Neural cell (in vitro differentiated cells): ENCODE measurements around the gene GLI3. TPM values are rescaled to one million over a fixed set of nuclear protein-coding genes. Genes with fewer than 3 reads are reported as not detected.
A peak's percentile ranks its signal among the peaks of the same experiment; 100 is the strongest.

Source experiments
- H2AFZ ChIP-seq: fragments of 200-600, 300-800 bp; sonication (generic), shearing (Covaris generic); 2 replicates; pipeline ENCODE4 v1.6.0; 2014; ENCODE audit warnings: low read depth, mild to moderate bottlenecking, antibody characterized with exemption, low read length, moderate library complexity
- H3F3A ChIP-seq: fragments of 200-600 bp; shearing (Covaris generic); 2 replicates; pipeline ENCODE4 v1.6.1; 2016; ENCODE audit warnings: mild to moderate bottlenecking, moderate library complexity, mixed read lengths, antibody characterized with exemption, low read length; ENCODE audit not compliant: insufficient read depth, poor library complexity, severe bottlenecking
- H3K27ac ChIP-seq: fragments of 200-600, 300-800 bp; sonication (generic), shearing (Covaris generic); 2 replicates; pipeline ENCODE4 v1.5.1; 2014; ENCODE audit warnings: mild to moderate bottlenecking, low read length, moderate library complexity
- H3K27me3 ChIP-seq: fragments of 300-800, 200-600 bp; sonication (generic), shearing (Covaris generic); 2 replicates; pipeline ENCODE4 v1.6.0; 2014; ENCODE audit warnings: mild to moderate bottlenecking, low read depth, low read length, moderate library complexity; ENCODE audit not compliant: insufficient read depth
- H3K36me3 ChIP-seq: fragments of 300-800, 200-600 bp; sonication (generic), shearing (Covaris generic); 2 replicates; pipeline ENCODE4 v1.5.1; 2014; ENCODE audit warnings: mild to moderate bottlenecking, antibody characterized with exemption, low read length, moderate library complexity; ENCODE audit not compliant: insufficient read depth
- H3K4me2 ChIP-seq: fragments of 300-800, 200-600 bp; sonication (generic), shearing (Covaris generic); 2 replicates; pipeline ENCODE4 v1.6.0; 2014; ENCODE audit warnings: mild to moderate bottlenecking, low read length
- H3K4me3 ChIP-seq: fragments of 300-800, 200-600 bp; sonication (generic), shearing (Covaris generic); 2 replicates; pipeline ENCODE4 v1.5.1; 2014; ENCODE audit warnings: mild to moderate bottlenecking, low read length, moderate library complexity
- H3K79me2 ChIP-seq: fragments of 200-600 bp; shearing (Covaris generic); replicated peaks from 2 replicates; pipeline ENCODE4 v1.6.0; 2014; ENCODE audit warnings: mild to moderate bottlenecking, low read length, moderate library complexity; ENCODE audit not compliant: insufficient read depth
- H3K9ac ChIP-seq: fragments of 300-800, 200-600 bp; sonication (generic), shearing (Covaris generic); 2 replicates; pipeline ENCODE4 v1.6.1; 2016; ENCODE audit warnings: mild to moderate bottlenecking, low read length, mixed read lengths
- H3K9me2 ChIP-seq: fragments of 200-600 bp; shearing (Covaris generic); 2 replicates; pipeline ENCODE4 v1.6.1; 2016; ENCODE audit warnings: mild to moderate bottlenecking, low read length, mixed read lengths; ENCODE audit not compliant: insufficient read depth
- H3K9me3 ChIP-seq: fragments of 200-600, 300-800 bp; sonication (generic), shearing (Covaris generic); 2 replicates; pipeline ENCODE4 v1.6.1; 2016; ENCODE audit warnings: mild to moderate bottlenecking, mixed run types, low read length, moderate library complexity, mixed read lengths
- H4K20me1 ChIP-seq: fragments of 200-600 bp; shearing (Covaris generic); 2 replicates; pipeline ENCODE4 v1.6.1; 2016; ENCODE audit warnings: mild to moderate bottlenecking, mixed run types; ENCODE audit not compliant: insufficient read depth
- EP300 ChIP-seq: fragments of 450-650 bp; conservative IDR thresholded peaks from 2 replicates; pipeline ENCODE4 v1.6.1; 2014; ENCODE audit warnings: antibody characterized with exemption, mild to moderate bottlenecking, moderate library complexity; ENCODE audit not compliant: poor library complexity, severe bottlenecking
- EZH2 ChIP-seq: fragments of 200-600, 300-800 bp; shearing (Covaris generic), sonication (generic); IDR thresholded peaks from 2 replicates; pipeline ENCODE4 v1.6.1; 2014; ENCODE audit warnings: antibody characterized with exemption, low read length, borderline replicate concordance, mild to moderate bottlenecking; ENCODE audit not compliant: insufficient read depth, poor library complexity, severe bottlenecking
- MXI1 ChIP-seq: fragments of 450-650 bp; conservative IDR thresholded peaks from 2 replicates; pipeline ENCODE4 v1.6.1; 2014; ENCODE audit warnings: antibody characterized with exemption, mild to moderate bottlenecking; ENCODE audit not compliant: poor library complexity, severe bottlenecking
- POLR2AphosphoS5 ChIP-seq: IDR thresholded peaks from 2 replicates; pipeline ENCODE4 v1.6.1; 2012
- RAD21 ChIP-seq: fragments of 450-650 bp; conservative IDR thresholded peaks from 2 replicates; pipeline ENCODE4 v1.6.1; 2014; ENCODE audit warnings: antibody characterized with exemption, mild to moderate bottlenecking, moderate library complexity
- SMC3 ChIP-seq: fragments of 450-650 bp; conservative IDR thresholded peaks from 2 replicates; pipeline ENCODE4 v1.6.1; 2014; ENCODE audit warnings: antibody characterized with exemption, mild to moderate bottlenecking, moderate library complexity; ENCODE audit not compliant: poor library complexity
- TAF1 ChIP-seq: IDR thresholded peaks from 2 replicates; pipeline ENCODE4 v1.6.1; 2012; ENCODE audit warnings: low read depth
- polyA plus RNA-seq: library from polyadenylated mRNA; depleted of rRNA; stranded (reverse); fragments of >200 nt; gene quantifications from 2 replicates; pipeline ENCODE4 v1.2.3, GENCODE V29; 2014
- TF ChIP-seq, protein P1 (sequence below): IDR thresholded peaks from 2 replicates; pipeline ENCODE4 v1.6.1; 2012; ENCODE audit warnings: borderline replicate concordance
- TF ChIP-seq, protein P2 (sequence below): fragments of 450-650 bp; IDR thresholded peaks from 2 replicates; pipeline ENCODE4 v1.5.1; 2014; ENCODE audit warnings: antibody characterized with exemption, mild to moderate bottlenecking, moderate library complexity; ENCODE audit not compliant: poor library complexity, severe bottlenecking

Gene GLI3
- polyA plus RNA-seq, 1 donor from 2014 or later = 0.19 TPM

DNA sequence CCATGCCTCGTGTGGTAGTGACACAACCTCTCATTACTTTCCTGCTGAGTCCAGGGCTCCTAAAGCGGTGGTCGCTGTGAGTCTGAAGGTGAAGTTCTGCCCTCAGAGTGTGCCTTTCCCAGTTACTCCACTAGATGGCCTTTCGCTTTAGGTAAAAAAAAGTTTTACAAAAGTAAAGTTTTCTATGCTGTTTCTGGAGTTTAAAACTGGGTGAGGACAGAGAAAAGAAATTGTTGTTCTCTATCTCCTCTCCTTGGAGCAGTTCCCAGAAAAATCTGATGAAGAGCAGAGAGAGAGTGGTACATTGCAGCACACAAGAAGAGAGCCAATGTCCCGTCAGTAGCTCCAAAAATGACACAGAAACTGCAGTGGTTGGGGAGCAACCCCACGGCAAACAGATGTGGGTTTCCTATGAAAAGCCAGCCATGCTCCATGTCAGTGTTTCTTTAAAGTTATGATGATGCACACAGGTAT, 257.1 kb downstream of the GLI3 start:
- no peak overlapping the region for H3K9ac ChIP-seq
- peaks cover 13% of the 10 kb centered on the region for H3K79me2 ChIP-seq
- no peak overlapping the region for H3K4me3 ChIP-seq
- H3K36me3 ChIP-seq = no peaks in the 10 kb centered on the region
- no peaks in the 10 kb centered on the region for H4K20me1 ChIP-seq
- H3K4me2 ChIP-seq = no peak overlapping the region
- no peaks in the 10 kb centered on the region for H3K9me3 ChIP-seq
- no peak overlapping the region for H3K27ac ChIP-seq
- TF ChIP-seq, protein P1, sequence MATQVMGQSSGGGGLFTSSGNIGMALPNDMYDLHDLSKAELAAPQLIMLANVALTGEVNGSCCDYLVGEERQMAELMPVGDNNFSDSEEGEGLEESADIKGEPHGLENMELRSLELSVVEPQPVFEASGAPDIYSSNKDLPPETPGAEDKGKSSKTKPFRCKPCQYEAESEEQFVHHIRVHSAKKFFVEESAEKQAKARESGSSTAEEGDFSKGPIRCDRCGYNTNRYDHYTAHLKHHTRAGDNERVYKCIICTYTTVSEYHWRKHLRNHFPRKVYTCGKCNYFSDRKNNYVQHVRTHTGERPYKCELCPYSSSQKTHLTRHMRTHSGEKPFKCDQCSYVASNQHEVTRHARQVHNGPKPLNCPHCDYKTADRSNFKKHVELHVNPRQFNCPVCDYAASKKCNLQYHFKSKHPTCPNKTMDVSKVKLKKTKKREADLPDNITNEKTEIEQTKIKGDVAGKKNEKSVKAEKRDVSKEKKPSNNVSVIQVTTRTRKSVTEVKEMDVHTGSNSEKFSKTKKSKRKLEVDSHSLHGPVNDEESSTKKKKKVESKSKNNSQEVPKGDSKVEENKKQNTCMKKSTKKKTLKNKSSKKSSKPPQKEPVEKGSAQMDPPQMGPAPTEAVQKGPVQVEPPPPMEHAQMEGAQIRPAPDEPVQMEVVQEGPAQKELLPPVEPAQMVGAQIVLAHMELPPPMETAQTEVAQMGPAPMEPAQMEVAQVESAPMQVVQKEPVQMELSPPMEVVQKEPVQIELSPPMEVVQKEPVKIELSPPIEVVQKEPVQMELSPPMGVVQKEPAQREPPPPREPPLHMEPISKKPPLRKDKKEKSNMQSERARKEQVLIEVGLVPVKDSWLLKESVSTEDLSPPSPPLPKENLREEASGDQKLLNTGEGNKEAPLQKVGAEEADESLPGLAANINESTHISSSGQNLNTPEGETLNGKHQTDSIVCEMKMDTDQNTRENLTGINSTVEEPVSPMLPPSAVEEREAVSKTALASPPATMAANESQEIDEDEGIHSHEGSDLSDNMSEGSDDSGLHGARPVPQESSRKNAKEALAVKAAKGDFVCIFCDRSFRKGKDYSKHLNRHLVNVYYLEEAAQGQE = no peak
- TF ChIP-seq MXI1 = no peak
- no peak for TF ChIP-seq EP300
- TF ChIP-seq SMC3 = peak; percentile 89
- TF ChIP-seq EZH2 = no peak
- peak; percentile 79 for TF ChIP-seq RAD21
- no peak for TF ChIP-seq TAF1
- TF ChIP-seq, protein P2, sequence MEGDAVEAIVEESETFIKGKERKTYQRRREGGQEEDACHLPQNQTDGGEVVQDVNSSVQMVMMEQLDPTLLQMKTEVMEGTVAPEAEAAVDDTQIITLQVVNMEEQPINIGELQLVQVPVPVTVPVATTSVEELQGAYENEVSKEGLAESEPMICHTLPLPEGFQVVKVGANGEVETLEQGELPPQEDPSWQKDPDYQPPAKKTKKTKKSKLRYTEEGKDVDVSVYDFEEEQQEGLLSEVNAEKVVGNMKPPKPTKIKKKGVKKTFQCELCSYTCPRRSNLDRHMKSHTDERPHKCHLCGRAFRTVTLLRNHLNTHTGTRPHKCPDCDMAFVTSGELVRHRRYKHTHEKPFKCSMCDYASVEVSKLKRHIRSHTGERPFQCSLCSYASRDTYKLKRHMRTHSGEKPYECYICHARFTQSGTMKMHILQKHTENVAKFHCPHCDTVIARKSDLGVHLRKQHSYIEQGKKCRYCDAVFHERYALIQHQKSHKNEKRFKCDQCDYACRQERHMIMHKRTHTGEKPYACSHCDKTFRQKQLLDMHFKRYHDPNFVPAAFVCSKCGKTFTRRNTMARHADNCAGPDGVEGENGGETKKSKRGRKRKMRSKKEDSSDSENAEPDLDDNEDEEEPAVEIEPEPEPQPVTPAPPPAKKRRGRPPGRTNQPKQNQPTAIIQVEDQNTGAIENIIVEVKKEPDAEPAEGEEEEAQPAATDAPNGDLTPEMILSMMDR = peak; percentile 83
- no peak for TF ChIP-seq POLR2AphosphoS5
- no peaks in the 10 kb centered on the region for H3K27me3 ChIP-seq
- no peak overlapping the region for H2AFZ ChIP-seq
- H3F3A ChIP-seq = no peaks in the 10 kb centered on the region
- no peaks in the 10 kb centered on the region for H3K9me2 ChIP-seq

GRCh38 chr7:41978858-41979257, 258.2 kb downstream of the GLI3 start:
- H3K9me3 ChIP-seq = no peaks in the 10 kb centered on the region
- H3K27ac ChIP-seq = no peak overlapping the region
- H3F3A ChIP-seq = no peaks in the 10 kb centered on the region
- no peak overlapping the region for H3K4me3 ChIP-seq
- H4K20me1 ChIP-seq = no peaks in the 10 kb centered on the region
- no peak overlapping the region for H2AFZ ChIP-seq
- H3K9me2 ChIP-seq = no peaks in the 10 kb centered on the region
- no peaks in the 10 kb centered on the region for H3K27me3 ChIP-seq
- peaks cover 13% of the 10 kb centered on the region for H3K79me2 ChIP-seq
- TF ChIP-seq POLR2AphosphoS5 = no peak
- TF ChIP-seq, protein P2 = no peak
- no peak for TF ChIP-seq RAD21
- TF ChIP-seq, protein P1 = no peak
- no peak for TF ChIP-seq EZH2
- no peak for TF ChIP-seq SMC3
- TF ChIP-seq TAF1 = no peak
- no peak for TF ChIP-seq MXI1
- no peak for TF ChIP-seq EP300
- H3K4me2 ChIP-seq = no peak overlapping the region
- H3K36me3 ChIP-seq = no peaks in the 10 kb centered on the region
- no peak overlapping the region for H3K9ac ChIP-seq
